Measurements from ENCODE around the gene LARGE2.

DNA sequence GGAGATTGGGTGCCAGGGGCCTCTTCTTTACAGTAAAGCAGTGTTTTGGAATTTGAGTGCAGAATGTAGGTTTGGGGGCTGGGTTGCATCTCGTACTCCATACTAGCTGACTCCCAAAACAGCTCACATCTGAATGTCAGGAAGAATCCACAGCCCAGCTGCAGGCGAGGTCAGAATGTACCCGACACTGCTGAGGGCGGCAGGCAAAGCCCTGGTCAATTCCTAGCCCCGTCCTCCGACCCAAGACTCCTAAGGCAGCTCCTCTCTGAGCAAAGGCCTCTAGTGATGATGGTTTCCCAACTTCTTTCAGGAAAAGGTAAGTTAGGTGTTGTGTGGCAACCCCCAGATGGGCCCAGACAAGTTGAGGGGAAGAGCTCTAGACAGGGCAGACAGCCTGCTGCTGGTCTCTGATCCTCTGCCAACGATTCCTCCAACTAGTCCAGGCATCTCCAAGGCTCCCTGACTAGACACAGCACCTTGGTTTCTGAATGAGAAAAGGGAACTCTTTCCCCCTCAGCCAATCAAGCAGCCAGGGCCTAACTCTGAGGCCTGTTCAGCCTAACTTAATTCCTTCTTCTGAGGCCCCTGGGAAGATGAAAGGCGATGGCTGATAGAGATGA is 8.6 kb downstream of the LARGE2 start:
- TF ChIP-seq POLR2A (IDR thresholded peaks at IDR 0.05; ENCODE audit: low read length) (no peak), GATA1 (IDR thresholded peaks at IDR 0.05; ENCODE audit: low read depth, low read length) (no peak)
